ENCODE measurements around the gene FEZF2.

FEZF2 gene

DNA sequence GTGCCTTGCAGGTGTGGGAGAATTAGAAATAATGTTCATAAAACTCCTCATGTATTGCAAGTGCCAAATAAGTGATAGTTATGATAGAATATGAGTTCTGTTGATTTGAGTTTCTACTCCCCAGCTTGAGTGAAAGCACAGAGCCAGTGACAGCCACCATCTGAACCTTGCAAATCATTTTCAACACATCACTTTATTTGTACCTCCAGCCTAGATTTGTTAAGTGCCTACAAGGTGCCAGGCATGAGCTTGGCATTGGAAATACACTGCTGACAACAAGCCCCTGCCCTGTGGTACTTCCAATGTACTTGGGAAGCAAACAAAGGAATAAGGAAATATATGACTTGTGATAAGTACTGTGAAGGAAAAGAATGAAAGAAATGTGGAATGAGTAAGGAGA, 17.0 kb downstream of the FEZF2 start:
- in situ Hi-C loops (cut with HindIII; ENCODE audit: low pct_ligation_motif_present, low pct_unique_long_range_greater_than_20kb, low sequenced_read_pairs), result no loop called here
- no peak for DNase-seq

DNA sequence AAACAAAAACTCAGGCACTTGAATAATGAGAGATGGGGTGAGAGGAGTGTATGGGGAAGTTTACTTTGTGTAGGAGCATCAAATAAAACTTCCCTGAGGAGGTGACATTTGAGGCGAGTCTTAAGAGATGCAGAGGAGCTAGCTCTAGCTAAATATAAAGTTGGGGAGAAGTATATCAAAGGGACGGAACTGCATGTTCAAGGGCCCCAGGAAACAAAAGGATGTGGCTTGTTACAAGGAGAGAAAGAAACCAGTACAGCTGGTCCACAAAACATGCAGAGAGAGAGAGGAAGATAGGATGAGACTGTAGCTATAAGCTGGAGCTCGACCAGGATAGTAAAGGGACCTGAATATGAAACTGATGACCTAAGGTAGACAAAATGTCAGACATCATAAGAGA, 17.6 kb downstream of the FEZF2 start:
- in situ Hi-C loops (cut with HindIII; ENCODE audit: low pct_ligation_motif_present, low pct_unique_long_range_greater_than_20kb, low sequenced_read_pairs), result no loop called here
- DNase-seq, result no peak

DNA sequence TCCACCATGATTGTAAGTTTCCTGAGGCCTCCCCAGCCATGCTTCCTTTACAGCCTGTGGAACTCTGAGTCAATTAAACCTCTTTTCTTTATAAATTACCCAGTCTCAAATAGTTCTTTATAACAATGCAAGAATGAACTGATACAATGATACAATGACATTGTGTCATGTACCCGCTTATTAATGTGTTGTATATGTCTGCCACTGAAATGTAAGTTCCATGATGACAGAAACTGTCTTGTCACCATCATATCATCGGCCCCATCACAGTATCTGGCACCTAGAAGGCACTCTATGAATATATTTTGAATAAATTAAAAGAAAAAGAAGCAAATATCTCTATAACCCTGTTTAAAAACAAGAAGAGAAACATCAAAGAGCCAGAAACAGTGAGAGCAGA, 29.6 kb downstream of the FEZF2 start:
- DNase-seq, result no peak

DNA sequence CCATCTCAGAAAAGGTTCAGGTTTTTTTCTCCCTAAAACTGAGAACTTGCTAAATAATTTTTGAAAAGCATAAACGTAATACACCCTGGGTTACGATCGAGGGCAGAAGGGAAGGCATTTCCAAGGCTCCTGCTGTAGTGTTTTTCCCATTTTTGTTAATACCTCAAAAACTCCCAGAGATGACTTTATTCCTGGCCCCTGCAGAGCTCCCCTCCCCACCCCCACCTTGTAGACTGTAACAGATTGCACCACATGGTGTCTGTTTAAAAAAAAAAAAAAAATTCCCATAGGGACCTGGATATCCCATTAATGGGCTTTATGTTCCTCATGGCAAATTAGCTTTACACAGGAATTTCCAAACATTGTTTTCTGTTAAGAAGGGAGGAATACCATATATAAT, 38.2 kb downstream of the FEZF2 start:
- no peak for DNase-seq
- in situ Hi-C loops (cut with HindIII; ENCODE audit: low pct_ligation_motif_present, low pct_unique_long_range_greater_than_20kb, low sequenced_read_pairs), result no loop called here

More for the DNA sequence above, 29.6 kb downstream of the FEZF2 start:
- in situ Hi-C loops (cut with HindIII; ENCODE audit: low pct_ligation_motif_present, low pct_unique_long_range_greater_than_20kb, low sequenced_read_pairs), result no loop called here

DNA sequence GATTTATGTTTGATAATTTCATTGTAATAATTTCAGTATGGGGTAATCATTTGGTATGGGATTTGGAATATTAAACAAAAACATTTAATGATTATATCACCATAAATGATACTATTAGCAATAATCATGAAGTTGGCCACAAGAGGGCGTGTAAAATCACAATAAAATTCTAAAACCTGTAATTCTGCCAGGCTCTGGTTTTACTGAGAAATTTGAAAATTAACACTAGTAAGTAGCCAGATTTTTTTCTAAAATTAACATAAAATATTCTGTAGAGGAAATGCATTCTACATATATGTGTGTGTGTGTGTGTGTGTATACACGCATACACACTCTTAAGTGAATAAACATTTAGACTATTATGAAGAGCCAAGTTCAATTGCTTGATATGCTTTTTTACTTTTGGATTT, 40.5 kb downstream of the FEZF2 start:
- in situ Hi-C loops (cut with HindIII; ENCODE audit: low pct_ligation_motif_present, low pct_unique_long_range_greater_than_20kb, low sequenced_read_pairs), result no loop called here
- peak; percentile 17 for DNase-seq

DNA sequence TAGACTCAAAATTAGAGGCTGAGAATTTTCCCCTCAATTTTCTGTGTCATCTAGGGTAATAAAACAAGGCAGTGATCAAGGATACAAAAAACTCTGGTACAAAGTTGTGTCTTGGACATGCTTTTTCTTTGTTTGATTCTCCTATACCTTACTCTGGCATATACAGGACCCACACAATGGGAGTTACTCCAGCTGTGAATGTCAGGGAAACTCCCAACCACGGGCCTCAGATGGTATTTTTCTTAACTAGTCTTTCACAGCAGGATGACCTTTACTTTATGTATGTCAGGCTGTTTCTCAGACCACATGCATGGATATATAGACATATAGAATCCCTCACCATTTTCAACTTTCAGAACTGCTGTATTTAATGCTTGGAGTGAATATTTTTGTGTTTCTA, 41.3 kb downstream of the FEZF2 start:
- no peak for DNase-seq
- in situ Hi-C loops (cut with HindIII; ENCODE audit: low pct_ligation_motif_present, low pct_unique_long_range_greater_than_20kb, low sequenced_read_pairs), result no loop called here

DNA sequence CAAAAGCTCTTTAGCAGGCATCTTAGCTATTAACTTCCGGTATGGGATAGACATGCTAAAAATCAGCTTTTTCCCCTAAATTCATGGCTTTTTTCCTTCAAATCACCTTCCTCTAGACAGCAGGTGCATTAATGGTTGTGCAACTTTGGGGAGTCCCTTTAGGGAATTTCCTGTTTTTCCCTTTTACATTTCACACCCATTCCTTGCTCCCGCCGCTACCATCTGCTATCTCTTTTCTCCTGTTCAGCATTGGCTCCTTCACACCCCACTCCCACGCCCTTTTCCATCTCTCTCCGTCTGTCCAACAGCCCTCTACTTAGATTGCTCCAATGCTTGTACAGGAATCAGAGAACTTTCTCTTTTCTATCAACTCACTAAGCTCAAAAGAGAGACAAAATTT, 43.4 kb downstream of the FEZF2 start:
- in situ Hi-C loops (cut with HindIII; ENCODE audit: low pct_ligation_motif_present, low pct_unique_long_range_greater_than_20kb, low sequenced_read_pairs), result no loop called here
- no peak for DNase-seq

DNA sequence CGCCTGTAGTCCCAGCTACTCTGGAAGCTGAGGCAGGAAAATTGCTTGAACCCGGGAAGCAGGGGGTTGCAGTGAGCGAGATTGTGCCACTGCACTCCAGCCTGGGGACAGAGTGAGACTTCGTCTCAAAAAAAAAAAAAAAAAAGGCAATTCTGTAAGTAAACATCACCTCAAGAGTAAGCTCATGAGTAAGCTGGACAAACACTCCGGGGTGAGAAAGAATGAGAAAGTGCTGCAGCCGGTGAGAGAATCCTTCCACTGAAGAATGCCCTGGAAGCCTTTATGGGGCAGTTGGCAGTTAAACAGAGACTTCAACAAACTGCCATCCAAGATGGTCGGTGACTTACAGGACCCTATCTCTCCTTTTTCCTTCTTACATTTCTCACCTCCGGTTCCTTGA, 47.5 kb downstream of the FEZF2 start:
- no peak for DNase-seq
- in situ Hi-C loops (cut with HindIII; ENCODE audit: low pct_ligation_motif_present, low pct_unique_long_range_greater_than_20kb, low sequenced_read_pairs), result no loop called here

DNA sequence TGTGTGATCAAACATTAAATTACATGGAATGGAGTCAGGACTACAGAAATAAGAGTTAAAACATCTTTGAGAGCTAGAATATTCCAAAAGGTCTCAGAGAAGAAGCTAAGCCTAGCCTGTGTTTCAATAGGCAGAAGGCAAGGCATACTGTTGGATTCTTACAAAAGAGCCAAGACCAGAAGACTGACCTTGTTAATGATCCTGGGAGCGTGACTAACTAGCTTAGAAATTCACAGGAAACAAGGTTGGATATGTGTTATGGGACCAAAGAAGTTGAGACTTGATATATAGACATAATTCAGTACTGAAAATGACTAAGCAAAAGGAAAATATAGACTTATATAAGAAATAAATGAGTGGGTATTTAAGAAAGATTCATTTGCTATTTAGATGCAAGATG, 50.1 kb downstream of the FEZF2 start:
- DNase-seq, result no peak
- in situ Hi-C loops (cut with HindIII; ENCODE audit: low pct_ligation_motif_present, low pct_unique_long_range_greater_than_20kb, low sequenced_read_pairs), result no loop called here
